HG03432 (cell line): ENCODE measurements around the gene PRRC2A.
A peak's percentile ranks its signal among the peaks of the same experiment; 100 is the strongest.

Experiments
- ATAC-seq: cut with Tn5 transposase; IDR thresholded peaks from one replicate; pipeline ENCODE4 v1.9.1; 2021; ENCODE audit warnings: mild to moderate bottlenecking, moderate library complexity; ENCODE audit not compliant: unreplicated experiment

PRRC2A gene

DNA sequence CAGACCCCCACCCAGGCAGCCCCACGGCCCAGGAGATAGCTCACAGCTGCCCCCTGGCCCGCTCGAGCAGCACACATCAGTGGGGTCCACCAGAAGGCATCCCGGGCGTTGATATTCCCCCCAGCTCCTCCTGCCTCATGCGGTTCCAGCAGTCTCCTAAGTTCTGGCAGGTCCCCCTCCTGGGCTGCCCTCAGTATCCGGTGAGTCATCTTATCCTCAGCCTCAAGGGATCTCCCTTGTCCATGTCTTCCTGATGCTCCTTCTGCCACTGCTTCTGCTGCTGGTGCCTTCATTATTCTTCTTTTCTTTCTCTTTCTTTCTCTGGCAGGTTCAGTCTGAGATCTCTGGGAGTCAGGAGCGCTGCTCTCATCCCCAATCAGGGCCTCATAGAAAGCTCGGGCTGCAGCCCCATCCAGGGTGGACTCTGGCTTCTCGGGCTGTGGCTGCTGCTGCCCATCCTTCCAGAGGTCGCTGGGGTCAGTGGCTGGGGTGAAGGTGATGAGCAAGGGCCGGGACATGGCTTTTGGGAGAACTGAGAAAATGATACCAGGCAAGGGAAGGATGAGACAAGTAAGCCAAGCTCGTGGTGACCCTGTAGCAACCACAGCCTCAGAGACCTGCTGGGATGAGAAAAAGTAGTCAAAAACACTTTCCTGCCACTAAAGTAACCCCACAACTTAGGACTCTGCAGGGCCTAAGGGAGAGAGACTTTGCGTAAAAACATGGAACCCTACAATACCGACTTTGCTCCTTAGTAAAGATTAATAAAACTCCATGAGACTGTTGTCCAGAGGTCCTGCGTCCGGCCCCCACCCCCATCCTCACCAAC, 43.7 kb downstream of the PRRC2A start:
- no peak for ATAC-seq

DNA sequence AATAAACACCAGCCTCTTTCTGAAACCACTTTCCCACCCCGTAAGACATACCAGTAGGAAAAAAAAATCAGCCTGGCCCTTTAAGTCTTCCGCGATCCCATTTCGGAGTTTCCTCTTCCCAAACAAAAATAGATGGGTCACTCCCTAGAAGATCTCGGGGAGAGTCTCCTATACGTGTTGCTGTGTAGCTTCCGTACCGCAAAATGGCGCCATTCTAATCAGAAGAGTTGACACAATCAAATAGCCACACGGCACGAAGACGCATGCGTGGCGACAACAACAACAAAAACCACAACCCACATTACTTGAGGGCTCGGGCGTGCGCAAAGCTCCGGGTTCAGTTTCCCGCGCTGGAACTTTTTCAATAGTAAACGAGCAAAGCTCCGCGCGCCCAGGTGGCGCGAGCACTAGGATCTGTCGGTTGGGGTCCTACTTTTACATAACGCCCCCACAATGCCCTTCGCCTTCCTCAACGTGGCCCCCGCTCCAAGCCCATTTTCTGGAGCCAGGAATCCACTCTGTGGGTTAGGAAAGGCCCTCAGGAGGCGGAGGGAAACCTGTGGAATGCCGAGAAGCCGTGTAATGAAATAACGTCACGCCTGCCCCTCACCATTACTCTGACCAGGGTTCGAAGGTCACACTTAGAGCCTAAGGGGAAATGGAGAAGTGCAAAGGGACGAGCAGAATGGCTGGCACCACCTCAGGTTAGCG, 44.4 kb downstream of the PRRC2A start, which contains the start of gene GPANK1:
Gene GPANK1, minus strand, starts transcription at position 208 of the 711 bp plus-strand sequence. CDS start 519 bp downstream, outside the sequence.
- peak; percentile 33 for ATAC-seq

DNA sequence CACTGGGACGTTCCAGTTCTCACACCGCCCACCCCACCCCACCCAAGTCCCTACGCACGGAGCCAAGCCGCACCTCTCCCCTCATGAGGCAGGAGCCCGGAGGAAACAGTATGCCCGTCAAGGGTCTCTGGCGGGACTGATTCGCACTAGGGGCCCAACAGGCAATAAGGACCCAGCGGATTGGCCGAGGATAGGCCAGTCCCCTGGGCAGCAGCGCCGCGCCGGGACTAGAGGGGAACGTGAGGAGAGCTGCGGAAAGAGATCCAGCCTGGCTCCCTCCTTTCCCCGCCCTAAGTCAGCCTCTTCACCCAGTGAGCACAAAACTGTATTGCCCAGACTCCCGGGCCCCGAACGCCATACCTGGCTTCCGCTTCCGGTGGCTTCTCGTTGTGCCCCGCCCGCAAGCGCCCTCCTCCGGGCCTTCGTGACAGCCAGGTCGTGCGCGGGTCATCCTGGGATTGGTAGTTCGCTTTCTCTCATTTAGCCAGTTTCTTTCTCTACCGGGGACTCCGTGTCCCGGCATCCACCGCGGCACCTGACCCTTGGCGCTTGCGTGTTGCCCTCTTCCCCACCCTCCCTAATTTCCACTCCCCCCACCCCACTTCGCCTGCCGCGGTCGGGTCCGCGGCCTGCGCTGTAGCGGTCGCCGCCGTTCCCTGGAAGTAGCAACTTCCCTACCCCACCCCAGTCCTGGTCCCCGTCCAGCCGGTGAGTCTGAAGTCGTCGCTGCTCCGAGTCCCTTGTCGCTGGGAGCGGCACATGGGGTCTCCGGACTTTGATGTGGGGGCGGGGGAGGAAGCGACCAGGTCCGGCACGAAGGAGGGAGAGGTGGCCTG, 45.2 kb downstream of the PRRC2A start, which contains the start of gene CSNK2B:
Gene CSNK2B, plus strand, starts transcription at position 580 of the 836 bp plus-strand sequence. CDS start 752 bp downstream, outside the sequence.
- peak; percentile 80 for ATAC-seq

DNA sequence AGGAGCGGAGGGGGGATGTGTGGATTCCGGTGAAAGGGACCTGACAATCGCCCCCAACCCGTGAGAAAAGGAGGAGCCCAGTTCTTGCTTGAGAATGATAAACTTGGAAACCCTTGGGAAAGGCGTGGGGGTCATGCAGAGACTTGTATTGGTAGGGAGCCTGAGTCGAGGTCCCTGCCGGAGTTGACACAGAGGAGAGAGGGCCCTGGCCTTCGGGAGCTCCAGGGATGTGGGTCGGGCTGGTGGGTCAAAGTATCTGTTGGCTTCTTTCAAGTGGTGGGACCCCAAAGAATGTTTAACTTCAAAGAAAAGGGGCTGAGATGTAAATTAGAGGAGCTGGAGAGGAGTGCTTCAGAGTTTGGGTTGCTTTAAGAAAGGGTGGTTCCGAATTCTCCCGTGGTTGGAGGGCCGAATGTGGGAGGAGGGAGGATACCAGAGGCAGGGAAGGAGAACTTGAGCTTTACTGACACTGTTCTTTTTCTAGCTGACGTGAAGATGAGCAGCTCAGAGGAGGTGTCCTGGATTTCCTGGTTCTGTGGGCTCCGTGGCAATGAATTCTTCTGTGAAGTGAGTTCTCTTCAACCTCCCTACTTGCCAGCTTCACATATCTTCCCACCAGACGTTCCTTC, 45.9 kb downstream of the PRRC2A start:
- ATAC-seq, result no peak

DNA sequence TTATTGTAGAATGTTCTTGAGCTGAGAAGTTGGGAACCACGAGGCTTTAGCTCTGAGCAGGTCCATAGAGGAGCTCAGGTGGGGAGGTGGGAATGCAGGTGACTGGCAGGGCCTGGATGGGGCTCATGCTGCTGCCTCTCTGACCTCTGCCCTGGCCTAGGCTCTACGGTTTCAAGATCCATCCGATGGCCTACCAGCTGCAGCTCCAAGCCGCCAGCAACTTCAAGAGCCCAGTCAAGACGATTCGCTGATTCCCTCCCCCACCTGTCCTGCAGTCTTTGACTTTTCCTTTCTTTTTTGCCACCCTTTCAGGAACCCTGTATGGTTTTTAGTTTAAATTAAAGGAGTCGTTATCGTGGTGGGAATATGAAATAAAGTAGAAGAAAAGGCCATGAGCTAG, 49.2 kb downstream of the PRRC2A start, which contains the start of gene LY6G5B:
Gene LY6G5B, plus strand, starts transcription at position 301 of the 400 bp plus-strand sequence. CDS start 975 bp downstream, outside the sequence.
- ATAC-seq, result no peak

DNA sequence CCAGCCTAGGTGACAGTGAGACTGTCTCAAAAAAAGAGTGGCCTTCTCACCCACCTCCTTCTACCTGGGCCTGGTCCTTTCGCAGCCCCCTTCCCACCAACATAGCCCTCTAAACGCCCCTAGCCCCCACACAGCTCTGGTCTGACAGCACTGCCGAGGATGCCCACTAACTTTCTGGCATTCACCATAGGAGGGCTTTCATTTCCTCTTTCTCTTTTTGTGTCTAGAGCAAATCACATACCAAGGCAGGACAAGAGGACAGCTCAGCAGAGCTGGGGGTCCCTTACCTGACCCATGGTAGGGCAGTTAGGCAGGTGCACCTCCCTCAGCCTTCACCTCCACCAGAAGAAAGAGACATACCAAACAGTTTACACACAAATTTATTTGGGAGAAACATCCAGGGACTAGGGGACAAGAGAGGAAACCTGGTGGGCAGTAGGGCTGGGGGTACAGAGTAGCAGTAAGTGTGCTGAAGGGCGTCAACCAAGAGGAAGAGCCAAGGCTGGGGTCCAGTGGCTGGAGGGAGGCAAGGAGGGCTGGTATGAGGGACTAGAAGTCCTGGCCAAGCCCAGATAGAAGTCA, 55.9 kb downstream of the PRRC2A start:
- no peak for ATAC-seq

DNA sequence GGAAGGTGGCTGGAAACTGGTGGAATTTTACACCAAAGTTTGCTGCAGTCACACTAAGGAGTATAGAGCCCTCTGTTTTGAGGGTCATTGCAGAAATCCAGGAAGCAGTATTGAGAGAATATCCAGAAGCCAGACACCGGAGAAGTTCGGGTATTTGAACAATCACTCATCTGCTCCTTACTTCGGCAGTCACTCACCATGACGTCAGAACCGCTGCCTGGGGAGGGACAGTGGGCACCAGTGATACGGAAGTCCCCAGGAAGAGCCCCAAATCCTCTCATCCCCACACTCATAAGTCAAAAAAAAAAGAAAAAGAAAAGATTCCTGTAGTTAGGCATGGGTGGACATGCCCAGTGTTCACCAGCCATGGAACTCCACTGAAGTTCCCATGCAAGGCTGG, 56.4 kb downstream of the PRRC2A start:
- no peak for ATAC-seq

DNA sequence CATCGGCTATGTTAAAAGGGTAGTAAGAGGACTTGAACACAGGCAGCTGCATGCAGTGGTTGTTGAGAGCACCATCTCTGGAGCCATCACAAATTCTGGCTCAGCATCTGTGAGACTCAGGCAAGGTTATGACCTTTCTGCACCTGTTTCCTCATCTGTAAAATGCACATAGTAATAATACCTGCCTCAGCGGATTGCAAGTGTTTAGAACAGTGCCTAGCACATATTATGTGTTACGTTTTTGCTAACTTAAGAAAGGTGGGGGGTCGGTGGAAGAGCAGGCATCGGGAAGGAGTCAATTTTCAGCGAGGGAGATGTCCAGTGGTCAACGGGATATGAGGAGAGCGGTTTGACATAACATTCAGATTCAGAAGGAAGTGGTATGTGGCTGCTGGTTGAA, 57.4 kb downstream of the PRRC2A start:
- no peak for ATAC-seq

DNA sequence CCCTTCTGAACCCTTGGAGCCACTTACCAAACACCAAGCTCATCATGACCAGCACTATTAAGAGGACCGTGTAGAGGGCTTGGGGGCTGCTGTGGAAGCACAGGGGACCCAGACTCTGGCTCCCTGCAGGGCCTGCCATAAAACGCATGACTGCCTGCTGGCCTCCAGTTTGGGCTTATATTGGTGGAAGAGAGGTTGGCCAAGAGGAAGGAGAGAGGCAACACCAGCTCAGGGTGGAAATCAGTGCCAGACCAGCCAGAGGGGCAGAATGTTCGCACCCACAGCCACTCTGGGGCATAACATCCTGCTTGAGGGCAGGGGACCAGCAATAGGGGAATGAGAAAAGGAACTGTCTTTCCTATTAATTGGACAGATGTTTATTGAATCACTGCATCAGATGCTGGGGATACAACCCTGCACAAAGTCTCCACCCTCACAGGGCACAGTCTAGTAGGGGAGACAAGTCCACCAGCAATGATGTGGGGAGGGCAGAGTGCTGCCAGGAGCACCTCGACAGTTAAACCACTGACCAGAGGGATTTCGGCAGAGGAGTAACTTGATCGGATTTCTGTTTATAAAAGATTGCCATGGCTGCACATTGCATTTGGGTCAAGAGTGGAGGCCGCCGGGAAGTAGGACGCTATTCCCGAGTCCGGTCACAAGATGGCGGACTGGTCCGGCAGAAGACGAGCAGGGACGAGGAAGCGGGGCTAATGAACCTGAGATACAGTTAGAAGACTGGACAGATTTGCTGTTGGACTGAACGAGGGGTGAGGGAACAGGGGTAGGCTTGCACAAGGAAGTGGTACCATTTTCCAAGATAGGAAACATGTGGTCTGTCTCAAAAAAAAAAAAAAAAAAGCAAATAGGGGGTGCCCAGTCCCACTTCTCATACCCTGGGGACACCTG, 60.0 kb downstream of the PRRC2A start, which contains the start of gene LY6G5C:
Gene LY6G5C, minus strand, starts transcription at position 842 of the 909 bp plus-strand sequence. Its CDS starts 694 bp downstream, at position 148.
- no peak for ATAC-seq

DNA sequence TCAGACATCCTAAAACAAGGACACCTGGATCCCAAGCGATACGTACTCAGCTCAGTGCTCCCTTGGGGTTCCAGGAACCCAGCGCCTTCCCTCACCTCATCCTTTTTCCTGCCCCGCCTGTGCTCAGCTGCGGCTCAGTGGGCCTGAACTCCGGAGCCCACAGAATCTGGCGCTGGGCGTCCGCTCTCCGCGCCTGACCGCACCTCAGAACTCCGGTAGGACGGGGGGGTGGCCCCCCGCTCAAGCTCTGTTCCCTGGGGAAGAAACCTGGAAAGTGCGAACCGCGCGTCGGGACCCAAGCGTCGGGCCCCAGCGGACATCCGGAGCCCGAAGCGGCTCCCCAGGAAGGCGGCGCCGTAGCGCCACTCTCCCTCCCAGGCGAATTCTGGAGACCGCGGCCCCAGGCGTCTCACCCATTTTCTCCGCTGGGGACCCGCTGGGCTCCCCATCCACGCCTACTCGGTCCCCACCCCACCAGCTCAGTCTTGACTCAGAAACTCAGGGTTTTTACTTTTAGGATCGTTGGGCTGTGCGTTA, 60.7 kb downstream of the PRRC2A start:
- no peak for ATAC-seq

DNA sequence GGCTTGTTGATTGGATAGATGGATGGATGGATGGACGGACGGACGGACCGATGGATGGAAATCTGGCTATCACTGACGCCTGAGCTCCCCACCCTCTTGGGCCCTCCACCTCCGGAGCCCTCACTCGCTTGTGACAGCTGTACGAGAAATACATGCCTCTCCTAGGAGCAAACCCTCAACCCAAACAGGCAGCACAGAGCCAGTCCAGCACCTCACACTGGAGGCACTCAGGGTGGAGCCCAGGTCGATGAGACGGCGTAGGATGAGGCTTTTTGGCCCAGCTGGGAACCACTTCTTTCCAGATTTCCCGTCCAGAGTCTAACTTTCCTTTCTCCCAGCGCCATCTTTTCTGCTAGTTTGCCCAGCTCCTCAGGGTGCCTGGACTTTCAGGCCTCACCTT, 63.1 kb downstream of the PRRC2A start:
- no peak for ATAC-seq

DNA sequence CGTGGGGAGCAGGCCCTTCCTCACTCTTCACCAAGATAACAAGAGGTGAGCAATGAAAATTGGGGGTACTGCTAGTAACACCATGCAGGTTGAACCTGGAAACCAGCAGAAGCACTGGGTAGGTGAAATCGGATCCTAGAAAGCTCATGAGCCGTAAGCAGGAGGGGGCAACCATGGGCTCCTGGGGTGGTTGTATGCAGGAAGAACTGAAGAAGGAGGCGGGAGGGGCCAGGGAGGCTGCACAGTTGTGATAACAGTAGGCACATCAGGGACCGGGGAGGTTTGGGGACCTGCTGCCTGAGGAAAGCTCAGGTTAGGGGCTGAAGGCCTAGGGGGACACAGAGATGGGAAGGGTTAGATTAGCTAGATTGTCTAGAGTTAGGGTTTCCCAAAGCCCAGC, 66.0 kb downstream of the PRRC2A start:
- no peak for ATAC-seq

DNA sequence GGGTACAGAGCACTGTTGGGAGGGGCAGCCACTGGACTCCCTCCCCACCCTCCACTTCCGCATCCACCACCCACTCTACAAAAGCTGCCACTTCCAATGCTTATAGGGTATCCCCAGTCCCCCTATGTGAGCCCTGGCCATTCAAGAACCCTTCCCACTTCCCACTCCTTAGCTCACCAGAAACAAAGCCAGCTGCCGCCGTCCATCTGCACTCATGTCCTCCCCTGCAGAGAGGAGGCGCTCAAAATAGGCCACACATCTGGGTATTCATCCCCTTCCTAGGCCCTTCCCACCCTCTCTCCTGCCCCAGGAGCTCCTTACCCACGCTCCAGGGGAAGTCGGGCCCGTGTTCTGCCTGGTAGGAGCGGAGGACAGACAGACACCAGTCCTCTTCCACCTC, 66.8 kb downstream of the PRRC2A start:
- ATAC-seq, result no peak
